Liver (tissue), 9 donors: ENCODE data around the gene NUP214. TPM values are rescaled to one million over a fixed set of nuclear protein-coding genes. Genes with fewer than 3 reads are reported as not detected.

Experiments used
- DNase-seq: peaks from one replicate; pipeline ENCODE4 v3.0.0-alpha.2; 2017; ENCODE audit warnings: low spot score
- H3K27ac ChIP-seq, 2 donors: one replicate each; pipeline ENCODE4 v1.7.0; 2013; ENCODE audit warnings: inconsistent platforms in 2 of 2, low read length in 2 of 2, control low read depth in 1 of 2, low read depth in 1 of 2, mild to moderate bottlenecking in 1 of 2
- H3K27me3 ChIP-seq, 4 donors: one replicate each; pipeline versions ENCODE4 v1.6.1 to v1.7.0; 2013; ENCODE audit warnings: low read length in 3 of 4, inconsistent platforms in 1 of 4, mild to moderate bottlenecking in 1 of 4, moderate library complexity in 1 of 4; ENCODE audit not compliant: control insufficient read depth in 4 of 4, insufficient read depth in 4 of 4
- H3K36me3 ChIP-seq, 4 donors: one replicate each; pipeline versions ENCODE4 v1.6.1 to v1.7.0; 2013; ENCODE audit warnings: low read length in 3 of 4, mild to moderate bottlenecking in 3 of 4, low read depth in 1 of 4, moderate library complexity in 1 of 4; ENCODE audit not compliant: control insufficient read depth in 4 of 4, insufficient read depth in 3 of 4
- H3K4me1 ChIP-seq, 4 donors: one replicate each; pipeline versions ENCODE4 v1.6.1 to v1.7.0; 2013; ENCODE audit warnings: low read length in 3 of 4, mild to moderate bottlenecking in 3 of 4, moderate library complexity in 1 of 4; ENCODE audit not compliant: control insufficient read depth in 4 of 4, insufficient read depth in 4 of 4
- H3K4me3 ChIP-seq, 3 donors: one replicate each; pipeline versions ENCODE4 v1.6.1 to v1.7.0; 2013; ENCODE audit warnings: low read length in 3 of 3, control low read depth in 1 of 3, low read depth in 1 of 3, mild to moderate bottlenecking in 1 of 3
- H3K9ac ChIP-seq, 2 donors: one replicate each; pipeline ENCODE4 v1.7.0; 2013; ENCODE audit warnings: low read length in 2 of 2, mild to moderate bottlenecking in 2 of 2, moderate library complexity in 2 of 2, control low read depth in 1 of 2, low read depth in 1 of 2
- H3K9me3 ChIP-seq, 4 donors: one replicate each; pipeline versions ENCODE4 v1.6.1 to v1.7.0; 2013; ENCODE audit warnings: low read length in 3 of 4; ENCODE audit not compliant: control insufficient read depth in 4 of 4
- ATF3 ChIP-seq: IDR thresholded peaks from 2 replicates; pipeline ENCODE4 v1.6.1; 2016; ENCODE audit warnings: antibody characterized with exemption
- CTCF ChIP-seq: fragments of 150-350 bp; IDR thresholded peaks from 2 replicates; pipeline ENCODE4 v1.5.1; 2017; ENCODE audit warnings: improper control_type of control experiment, low read depth, low read length; ENCODE audit not compliant: missing input control
- EGR1 ChIP-seq, 2 donors: IDR thresholded peaks; 2 replicates each; pipeline ENCODE4 v1.6.1; 2016 to 2018; ENCODE audit warnings: antibody characterized with exemption in 2 of 2, low read depth in 2 of 2
- FOXA1 ChIP-seq: IDR thresholded peaks from 2 replicates; pipeline ENCODE4 v1.6.1; 2016; ENCODE audit warnings: antibody characterized with exemption
- GABPA ChIP-seq, 2 donors: IDR thresholded peaks in 1 of 2; conservative IDR thresholded peaks in 1 of 2; 2 replicates each; pipeline ENCODE4 v1.6.1; 2016; ENCODE audit warnings: antibody characterized with exemption in 2 of 2, mild to moderate bottlenecking in 1 of 2, moderate library complexity in 1 of 2
- HNF4A ChIP-seq, 2 donors: conservative IDR thresholded peaks; 2 replicates each; pipeline ENCODE4 v1.6.1; 2016; ENCODE audit warnings: antibody characterized with exemption in 2 of 2, mild to moderate bottlenecking in 2 of 2
- JUND ChIP-seq, 2 donors: IDR thresholded peaks; 2 replicates each; pipeline ENCODE4 v1.6.1; 2016; ENCODE audit warnings: antibody characterized with exemption in 2 of 2
- MAX ChIP-seq: IDR thresholded peaks from 2 replicates; pipeline ENCODE4 v1.6.1; 2016; ENCODE audit warnings: antibody characterized with exemption
- NR2F2 ChIP-seq: IDR thresholded peaks from 2 replicates; pipeline ENCODE4 v1.6.1; 2016; ENCODE audit warnings: antibody characterized with exemption
- RAD21 ChIP-seq, 2 donors: IDR thresholded peaks; 2 replicates each; pipeline ENCODE4 v1.6.1; 2016; ENCODE audit warnings: antibody characterized with exemption in 2 of 2, mild to moderate bottlenecking in 2 of 2
- RXRA ChIP-seq, 2 donors: IDR thresholded peaks; 2 replicates each; pipeline ENCODE4 v1.6.1; 2017 to 2018; ENCODE audit warnings: antibody characterized with exemption in 2 of 2, mild to moderate bottlenecking in 1 of 2
- SP1 ChIP-seq: IDR thresholded peaks from 2 replicates; pipeline ENCODE4 v1.6.1; 2018; ENCODE audit warnings: antibody characterized with exemption, mild to moderate bottlenecking
- TAF1 ChIP-seq: conservative IDR thresholded peaks from 2 replicates; pipeline ENCODE4 v1.6.1; 2016; ENCODE audit warnings: antibody characterized with exemption, mild to moderate bottlenecking
- YY1 ChIP-seq: IDR thresholded peaks from 2 replicates; pipeline ENCODE4 v1.6.1; 2016; ENCODE audit warnings: antibody characterized with exemption, mild to moderate bottlenecking
- whole genome bisulfite sequencing: extraction: QIAGEN DNeasy Blood & Tissue Kit; methylation state at CpG from one replicate; pipeline ENCODE4 v1.1.7; 2013; 5-methylcytosine and 5-hydroxymethylcytosine counted together
- polyA plus RNA-seq, 2 donors: library from polyadenylated mRNA; stranded (reverse) in 1 of 2; unstranded in 1 of 2; fragments of 200-250 nt in 1 of 2; fragments of >200 nt in 1 of 2; fragmentation: Nextera tagmentation in 1 of 2; extraction: Ambion mirVana in 1 of 2; gene quantifications; one replicate each; pipeline versions ENCODE4 v1.2.1 to v1.2.3, GENCODE V29; 2013 to 2015
- total RNA-seq, 2 donors: library from RNA; depleted of rRNA; stranded (reverse); fragments of >200 nt; gene quantifications; one replicate each; pipeline ENCODE4 v1.2.3, GENCODE V29; 2014
- TF ChIP-seq, protein P1 (sequence below): IDR thresholded peaks from 2 replicates; pipeline ENCODE4 v1.6.1; 2016; ENCODE audit warnings: antibody characterized with exemption, mild to moderate bottlenecking
- TF ChIP-seq, protein P2 (sequence below): IDR thresholded peaks from 2 replicates; pipeline ENCODE4 v1.6.1; 2016; ENCODE audit warnings: antibody characterized with exemption
- donor health status: healthy.
- donor health status: healthy.
- donor health status: healthy.
- donor health status: healthy.
- donor health status: healthy.

The NUP214 gene
- total RNA-seq (10 to 100 TPM; 14.7 to 19.5 TPM), polyA plus RNA-seq (10 to 100 TPM in 1 of 2 donors, 1 to 10 TPM in 1; 8.8 to 18.4 TPM)

- peaks cover 2 to 23% (median 19%) of the 10 kb centered on the region in 4 donors for H3K4me1 ChIP-seq
- peak within 1 kb of the TSS; percentile 61 to 77 for H3K27ac ChIP-seq
- H3K36me3 ChIP-seq = peaks cover 2 to 29% (median 25%) of the 10 kb centered on the region in 4 donors
- H3K4me3 ChIP-seq = peak within 1 kb of the TSS; percentile 83 to 100 (median 98)
- peak; percentile 99 for DNase-seq
- WGBS = under 1% methylated on average over 61 of the region's 61 CpGs
- no peaks in the 10 kb centered on the region for H3K9me3 ChIP-seq
- peak within 1 kb of the TSS; percentile 58 to 87 for H3K9ac ChIP-seq
- TF ChIP-seq GABPA (IDR thresholded peaks at IDR 0.05 in 1 of 2, conservative IDR thresholded peaks at IDR 0.05 in 1 of 2) (peak; percentile 94 to 100), FOXA1 (no peak), TAF1 (no peak), SP1 (peak; percentile 76), YY1 (peak; percentile 68), HNF4A (conservative IDR thresholded peaks at IDR 0.05) (peak in 1 of 2 donors; percentile 21), MAX (peak; percentile 46), RXRA (IDR thresholded peaks at IDR 0.05) (peak; percentile 41 to 56), EGR1 (IDR thresholded peaks at IDR 0.05; ENCODE audit: low read depth in 2 of 2) (peak in 1 of 2 donors; percentile 49), NR2F2 (peak; percentile 85), CTCF (no peak), JUND (IDR thresholded peaks at IDR 0.05) (no peak), RAD21 (IDR thresholded peaks at IDR 0.05) (peak in 1 of 2 donors; percentile 18), ATF3 (no peak)
- TF ChIP-seq, protein P1, sequence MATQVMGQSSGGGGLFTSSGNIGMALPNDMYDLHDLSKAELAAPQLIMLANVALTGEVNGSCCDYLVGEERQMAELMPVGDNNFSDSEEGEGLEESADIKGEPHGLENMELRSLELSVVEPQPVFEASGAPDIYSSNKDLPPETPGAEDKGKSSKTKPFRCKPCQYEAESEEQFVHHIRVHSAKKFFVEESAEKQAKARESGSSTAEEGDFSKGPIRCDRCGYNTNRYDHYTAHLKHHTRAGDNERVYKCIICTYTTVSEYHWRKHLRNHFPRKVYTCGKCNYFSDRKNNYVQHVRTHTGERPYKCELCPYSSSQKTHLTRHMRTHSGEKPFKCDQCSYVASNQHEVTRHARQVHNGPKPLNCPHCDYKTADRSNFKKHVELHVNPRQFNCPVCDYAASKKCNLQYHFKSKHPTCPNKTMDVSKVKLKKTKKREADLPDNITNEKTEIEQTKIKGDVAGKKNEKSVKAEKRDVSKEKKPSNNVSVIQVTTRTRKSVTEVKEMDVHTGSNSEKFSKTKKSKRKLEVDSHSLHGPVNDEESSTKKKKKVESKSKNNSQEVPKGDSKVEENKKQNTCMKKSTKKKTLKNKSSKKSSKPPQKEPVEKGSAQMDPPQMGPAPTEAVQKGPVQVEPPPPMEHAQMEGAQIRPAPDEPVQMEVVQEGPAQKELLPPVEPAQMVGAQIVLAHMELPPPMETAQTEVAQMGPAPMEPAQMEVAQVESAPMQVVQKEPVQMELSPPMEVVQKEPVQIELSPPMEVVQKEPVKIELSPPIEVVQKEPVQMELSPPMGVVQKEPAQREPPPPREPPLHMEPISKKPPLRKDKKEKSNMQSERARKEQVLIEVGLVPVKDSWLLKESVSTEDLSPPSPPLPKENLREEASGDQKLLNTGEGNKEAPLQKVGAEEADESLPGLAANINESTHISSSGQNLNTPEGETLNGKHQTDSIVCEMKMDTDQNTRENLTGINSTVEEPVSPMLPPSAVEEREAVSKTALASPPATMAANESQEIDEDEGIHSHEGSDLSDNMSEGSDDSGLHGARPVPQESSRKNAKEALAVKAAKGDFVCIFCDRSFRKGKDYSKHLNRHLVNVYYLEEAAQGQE = peak; percentile 48
- TF ChIP-seq, protein P2, sequence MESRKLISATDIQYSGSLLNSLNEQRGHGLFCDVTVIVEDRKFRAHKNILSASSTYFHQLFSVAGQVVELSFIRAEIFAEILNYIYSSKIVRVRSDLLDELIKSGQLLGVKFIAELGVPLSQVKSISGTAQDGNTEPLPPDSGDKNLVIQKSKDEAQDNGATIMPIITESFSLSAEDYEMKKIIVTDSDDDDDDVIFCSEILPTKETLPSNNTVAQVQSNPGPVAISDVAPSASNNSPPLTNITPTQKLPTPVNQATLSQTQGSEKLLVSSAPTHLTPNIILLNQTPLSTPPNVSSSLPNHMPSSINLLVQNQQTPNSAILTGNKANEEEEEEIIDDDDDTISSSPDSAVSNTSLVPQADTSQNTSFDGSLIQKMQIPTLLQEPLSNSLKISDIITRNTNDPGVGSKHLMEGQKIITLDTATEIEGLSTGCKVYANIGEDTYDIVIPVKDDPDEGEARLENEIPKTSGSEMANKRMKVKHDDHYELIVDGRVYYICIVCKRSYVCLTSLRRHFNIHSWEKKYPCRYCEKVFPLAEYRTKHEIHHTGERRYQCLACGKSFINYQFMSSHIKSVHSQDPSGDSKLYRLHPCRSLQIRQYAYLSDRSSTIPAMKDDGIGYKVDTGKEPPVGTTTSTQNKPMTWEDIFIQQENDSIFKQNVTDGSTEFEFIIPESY = peak; percentile 94
- no peaks in the 10 kb centered on the region for H3K27me3 ChIP-seq
Observed at GRCh38 chr9:131125288-131126058, at the start of gene NUP214. Gene NUP214, plus strand, starts transcription at chr9:131125586. Its CDS starts 119 bp downstream, at chr9:131125705.
